Measurements from ENCODE around the gene HAX1.
"Not testable (repeated sequence)": the region's sequence is repeated elsewhere in the genome, so short reads cannot be mapped to it uniquely, and the experiment has no call there.

The HAX1 gene

DNA sequence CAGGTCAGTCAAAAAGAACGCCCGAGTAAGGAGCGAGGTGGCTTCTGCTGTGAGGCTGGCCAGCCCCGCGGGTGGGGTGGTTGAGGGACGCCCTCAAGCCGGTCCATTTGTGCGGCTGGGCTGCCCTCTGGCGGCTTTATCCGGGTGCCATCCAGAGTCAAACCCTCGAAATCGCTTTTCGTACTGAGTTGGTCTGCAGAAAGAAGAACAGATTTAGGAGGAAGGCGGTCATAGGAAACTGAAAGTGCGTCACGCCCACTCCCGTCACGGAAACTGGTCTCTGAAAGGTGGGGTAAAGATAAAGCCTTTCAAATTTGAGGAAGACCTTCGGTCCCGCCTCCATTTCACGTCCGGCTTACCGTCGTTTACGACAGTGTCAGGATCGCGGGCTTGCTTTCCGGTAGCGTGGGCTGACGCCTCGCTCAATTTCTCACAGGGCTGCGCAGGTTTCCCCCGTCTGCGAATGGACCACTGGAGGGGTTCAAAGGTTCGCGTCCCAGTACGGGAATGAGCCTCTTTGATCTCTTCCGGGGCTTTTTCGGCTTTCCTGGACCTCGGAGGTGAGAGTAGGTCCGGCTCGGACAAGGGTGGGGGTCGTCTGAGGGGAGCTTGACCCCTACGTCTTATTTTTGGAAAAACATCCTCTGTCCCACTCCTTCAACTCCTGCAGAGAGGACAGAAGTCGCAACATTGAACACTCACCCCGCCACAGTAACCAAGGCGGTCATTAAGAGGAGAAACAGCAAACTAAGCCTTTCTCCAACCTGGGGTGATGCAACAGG is at the start of gene HAX1:
Gene HAX1 (plus strand): TSS at position 413 of the 782 bp plus-strand sequence. CDS start 95 bp downstream, at position 508.
- peak; percentile 100 for DNase-seq (ENCODE audit: low spot score)

DNA sequence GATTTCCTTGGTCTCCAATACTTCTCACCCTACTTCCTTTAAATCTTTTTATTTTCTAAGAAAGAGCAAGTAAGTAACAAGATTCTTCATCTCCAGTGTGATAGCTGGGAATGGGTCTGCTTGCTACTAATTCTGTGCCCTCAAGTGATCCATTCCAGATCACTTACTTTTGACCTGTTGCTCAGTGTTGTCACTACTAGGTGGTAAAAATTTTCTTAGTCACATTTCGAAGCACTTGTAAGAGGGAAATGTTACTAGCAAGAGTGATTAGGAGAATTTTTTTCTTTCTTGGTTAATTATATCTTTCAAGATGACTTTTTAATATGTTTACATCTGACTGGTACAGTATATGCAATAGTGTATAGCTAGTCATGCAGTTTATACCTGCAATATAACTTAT is 49.5 kb upstream of the HAX1 start:
- DNase-seq (ENCODE audit: low spot score) = no peak

GRCh38 chr1:154223621-154224020 is 48.8 kb upstream of the HAX1 start:
- DNase-seq (ENCODE audit: low spot score) = no peak

- no peak for DNase-seq (ENCODE audit: low spot score)
Observed at GRCh38 chr1:154225370-154225769, 47.1 kb upstream of the HAX1 start.

GRCh38 chr1:154231112-154231511 is 41.3 kb upstream of the HAX1 start:
- DNase-seq (ENCODE audit: low spot score) = not testable (repeated sequence)

- not testable (repeated sequence) for DNase-seq (ENCODE audit: low spot score)
Observed at GRCh38 chr1:154233127-154233526, 39.3 kb upstream of the HAX1 start.

DNA sequence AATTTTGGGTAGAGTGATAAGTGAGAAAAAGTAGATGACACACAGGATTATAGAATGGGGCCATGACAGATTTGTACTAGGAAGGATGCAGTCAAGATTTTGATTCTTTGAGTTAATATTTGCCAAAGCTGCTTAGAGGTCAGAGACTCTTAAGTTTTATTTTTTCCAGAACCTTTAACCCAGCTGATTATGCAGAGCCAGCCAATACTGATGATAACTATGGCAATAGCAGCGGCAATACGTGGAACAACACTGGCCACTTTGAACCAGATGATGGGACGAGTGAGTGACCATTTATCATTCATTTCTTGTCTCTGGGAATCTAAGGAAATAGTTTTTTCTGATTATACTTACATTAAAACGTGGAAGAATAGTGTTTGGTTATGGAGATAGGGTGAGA is 35.6 kb upstream of the HAX1 start:
- DNase-seq (ENCODE audit: low spot score) = no peak

GRCh38 chr1:154237435-154237834 is 35.0 kb upstream of the HAX1 start:
- DNase-seq (ENCODE audit: low spot score) = no peak

GRCh38 chr1:154237880-154238506 is 34.4 kb upstream of the HAX1 start:
- no peak for DNase-seq (ENCODE audit: low spot score)

GRCh38 chr1:154239491-154239890 is 32.9 kb upstream of the HAX1 start:
- DNase-seq (ENCODE audit: low spot score) = no peak

GRCh38 chr1:154240294-154240833 is 32.1 kb upstream of the HAX1 start:
- no peak for DNase-seq (ENCODE audit: low spot score)

DNA sequence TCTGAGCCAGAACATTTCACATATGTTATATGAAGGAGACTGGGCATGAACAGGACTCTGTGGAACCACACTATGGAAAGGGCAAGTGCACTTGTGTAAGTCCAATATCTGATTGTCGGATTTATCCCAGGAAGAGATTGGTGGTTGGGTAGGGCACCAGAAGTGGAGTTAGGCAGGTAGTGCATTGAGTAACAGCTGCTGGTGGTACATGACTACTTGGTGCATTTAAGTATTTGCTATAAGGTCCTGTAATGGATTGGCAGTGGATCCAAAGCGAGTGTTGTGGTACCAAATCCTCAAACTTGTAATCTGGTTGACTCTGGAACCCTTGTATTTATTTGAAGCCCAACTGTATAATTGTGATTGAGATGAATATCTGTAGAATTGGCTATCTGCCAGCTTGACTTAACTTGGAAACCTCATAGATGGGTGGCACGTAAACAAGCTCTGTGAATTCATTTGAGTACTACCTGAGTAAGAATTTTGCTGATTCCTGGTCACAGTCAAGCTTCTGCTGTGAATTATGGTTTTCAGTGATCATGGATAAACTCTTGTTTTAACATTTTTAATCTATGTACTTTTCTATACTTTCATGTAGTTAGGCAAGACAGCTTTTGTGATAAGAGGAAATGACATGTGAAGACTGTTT is 30.6 kb upstream of the HAX1 start:
- DNase-seq (ENCODE audit: low spot score) = no peak

GRCh38 chr1:154253671-154254070 is 18.8 kb upstream of the HAX1 start:
- no peak for DNase-seq (ENCODE audit: low spot score)

- no peak for DNase-seq (ENCODE audit: low spot score)
Observed at GRCh38 chr1:154256686-154257085, 15.7 kb upstream of the HAX1 start.

DNA sequence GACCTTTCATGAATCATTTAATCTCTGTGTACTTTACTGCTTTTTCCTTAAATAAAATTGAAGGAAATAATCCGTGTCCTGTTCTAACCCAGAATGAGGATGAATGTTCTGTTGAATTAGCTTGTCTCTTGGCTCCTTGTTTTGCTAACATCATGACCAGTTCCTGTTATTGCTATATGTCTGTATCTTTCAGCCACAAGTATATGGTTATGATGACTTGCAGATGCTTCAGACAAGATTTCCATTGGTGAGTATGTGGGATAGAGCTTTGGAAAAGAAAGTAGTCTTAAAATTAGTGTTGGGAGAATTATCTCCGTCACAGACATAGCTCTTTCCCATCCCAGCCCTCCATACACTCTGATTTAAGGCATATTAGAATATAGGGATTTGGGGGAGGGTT is 13.6 kb upstream of the HAX1 start:
- DNase-seq (ENCODE audit: low spot score) = no peak

DNA sequence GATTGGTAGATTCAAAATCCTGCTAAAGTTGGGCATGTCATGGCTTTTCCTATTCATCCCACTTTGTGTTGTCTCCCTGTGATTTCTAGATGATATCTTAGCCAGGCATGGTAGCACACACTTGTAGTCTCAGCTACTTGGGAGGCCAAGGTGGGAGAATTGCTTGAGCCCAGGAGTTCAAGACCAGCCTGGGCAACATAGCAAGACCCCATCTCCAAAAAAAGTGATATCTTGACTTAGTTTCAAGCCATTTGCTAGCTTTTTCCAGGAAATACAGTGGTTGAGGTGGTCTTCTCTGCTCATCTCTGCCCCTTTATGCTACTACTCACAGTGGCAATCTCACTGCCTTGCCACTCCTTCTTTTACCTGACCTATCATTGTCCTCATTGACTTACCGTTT is 12.3 kb upstream of the HAX1 start:
- no peak for DNase-seq (ENCODE audit: low spot score)

GRCh38 chr1:154263465-154264332 is 8.7 kb upstream of the HAX1 start:
- DNase-seq (ENCODE audit: low spot score) = no peak

DNA sequence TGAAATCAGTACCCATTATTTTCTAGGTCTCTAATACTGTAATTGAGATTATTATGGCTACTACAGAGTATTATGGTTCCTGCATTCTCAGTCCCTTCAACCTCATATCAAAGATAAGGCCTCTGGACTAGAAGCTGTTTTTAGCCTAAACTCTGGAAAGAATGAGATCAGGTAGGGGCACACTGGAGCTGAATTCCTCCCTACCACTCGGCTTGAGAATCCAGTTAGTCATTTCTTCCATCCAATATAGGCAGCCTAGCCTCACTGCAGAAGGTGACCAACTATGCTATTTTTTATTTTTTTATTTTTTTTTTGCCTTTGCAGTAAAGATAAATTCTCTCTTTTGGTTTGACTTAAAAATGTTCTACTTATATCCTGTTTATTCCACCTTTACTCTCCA is 8.0 kb upstream of the HAX1 start:
- DNase-seq (ENCODE audit: low spot score) = no peak

GRCh38 chr1:154265586-154265985 is 6.8 kb upstream of the HAX1 start:
- no peak for DNase-seq (ENCODE audit: low spot score)

GRCh38 chr1:154270833-154271232 is 1.6 kb upstream of the HAX1 start:
- no peak for DNase-seq (ENCODE audit: low spot score)

GRCh38 chr1:154272999-154273563 is 652 bp downstream of the HAX1 start:
- no peak for DNase-seq (ENCODE audit: low spot score)

- DNase-seq (ENCODE audit: low spot score) = peak; percentile 52
Observed at GRCh38 chr1:154276797-154277196, 4.4 kb downstream of the HAX1 start.

Measured in NAMALWA (cell line).